ENCODE data around the gene PRRT1. TPM values are rescaled to one million over a fixed set of nuclear protein-coding genes. Genes with fewer than 3 reads are reported as not detected.

Gene PRRT1
- total RNA-seq, 1 experiment from 2014 or later = not detected

DNA sequence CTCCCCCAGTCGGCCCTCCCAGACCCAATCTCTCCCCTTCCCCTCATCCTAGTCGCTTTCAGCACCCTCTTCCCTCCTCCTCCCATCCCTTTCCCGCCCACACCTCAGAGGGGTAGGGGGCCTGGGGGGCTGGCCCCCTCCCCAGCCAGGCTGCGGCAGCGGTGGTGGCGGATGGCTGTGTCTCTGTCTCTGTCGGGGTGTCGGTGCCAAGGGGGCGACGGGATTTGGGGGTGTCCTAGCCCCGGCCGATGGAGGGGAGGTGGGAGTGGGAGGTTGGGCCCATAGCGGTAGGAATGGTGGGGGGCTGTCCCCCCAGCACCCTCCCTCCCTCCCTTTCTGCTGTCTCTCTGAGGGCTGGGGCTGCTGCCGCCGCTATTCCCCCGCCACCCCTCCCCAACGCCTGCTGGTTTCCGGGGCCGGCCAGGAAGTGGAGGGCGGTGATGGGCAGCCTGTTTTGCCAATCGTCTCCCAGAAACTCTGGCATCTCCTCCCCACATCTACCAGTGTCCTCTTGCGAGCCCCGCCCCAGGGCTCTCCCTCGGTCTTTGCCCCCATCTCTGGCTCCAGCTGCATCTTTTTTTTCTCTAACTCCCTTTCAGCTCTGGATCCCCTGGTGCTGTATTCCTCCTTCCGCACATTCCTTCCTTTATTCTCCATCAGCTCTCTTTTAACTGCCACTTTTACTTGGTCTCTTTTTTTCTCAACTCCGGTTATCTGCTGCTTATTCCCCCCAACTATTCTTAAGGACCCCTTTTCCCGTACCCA is 24.2 kb upstream of the PRRT1 start, which contains the start of gene AGPAT1:
Gene AGPAT1 (minus strand): TSS at position 374 of the 765 bp plus-strand sequence. CDS start 4,588 bp downstream, outside the sequence.
- DNase-seq (ENCODE audit: low spot score) = peak; percentile 93

DNA sequence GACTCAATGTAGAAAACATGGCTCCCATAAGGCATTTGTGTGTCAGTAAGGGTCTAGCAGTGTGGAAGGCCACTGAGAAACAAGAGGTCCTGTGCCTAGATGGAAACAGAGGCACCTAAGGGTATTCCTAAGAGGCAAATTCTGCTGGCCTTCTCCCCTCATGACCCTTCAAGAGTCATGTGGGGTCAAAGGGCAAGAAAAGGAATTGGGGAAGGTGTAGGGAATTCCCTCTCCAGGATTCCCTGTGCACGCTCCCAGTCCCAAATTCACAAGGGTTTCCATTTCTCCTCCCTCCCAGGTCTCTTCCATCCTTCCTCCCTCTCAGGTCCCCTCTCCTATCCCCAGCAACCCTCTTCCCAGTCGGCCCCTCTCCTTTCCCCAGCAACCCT is 23.6 kb upstream of the PRRT1 start:
- DNase-seq (ENCODE audit: low spot score) = no peak

DNA sequence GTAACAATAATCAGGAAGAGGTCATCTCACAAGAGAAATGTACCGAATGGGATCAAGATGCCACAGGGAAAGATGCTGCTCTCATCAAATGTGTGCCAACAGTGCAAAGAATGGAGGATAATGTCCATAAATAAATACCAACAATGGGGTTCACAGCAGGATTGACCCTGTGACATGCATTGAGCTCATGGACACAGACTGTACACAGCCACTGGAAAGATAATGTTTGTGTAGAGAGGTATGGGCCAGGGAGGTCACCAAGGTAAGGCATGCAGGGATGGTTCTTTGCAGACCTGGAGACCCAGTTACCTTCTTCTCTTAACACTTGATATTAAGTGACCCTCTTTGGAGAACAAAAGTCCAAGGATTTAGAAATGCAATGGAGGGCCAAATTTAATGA is 22.7 kb upstream of the PRRT1 start:
- no peak for DNase-seq (ENCODE audit: low spot score)

DNA sequence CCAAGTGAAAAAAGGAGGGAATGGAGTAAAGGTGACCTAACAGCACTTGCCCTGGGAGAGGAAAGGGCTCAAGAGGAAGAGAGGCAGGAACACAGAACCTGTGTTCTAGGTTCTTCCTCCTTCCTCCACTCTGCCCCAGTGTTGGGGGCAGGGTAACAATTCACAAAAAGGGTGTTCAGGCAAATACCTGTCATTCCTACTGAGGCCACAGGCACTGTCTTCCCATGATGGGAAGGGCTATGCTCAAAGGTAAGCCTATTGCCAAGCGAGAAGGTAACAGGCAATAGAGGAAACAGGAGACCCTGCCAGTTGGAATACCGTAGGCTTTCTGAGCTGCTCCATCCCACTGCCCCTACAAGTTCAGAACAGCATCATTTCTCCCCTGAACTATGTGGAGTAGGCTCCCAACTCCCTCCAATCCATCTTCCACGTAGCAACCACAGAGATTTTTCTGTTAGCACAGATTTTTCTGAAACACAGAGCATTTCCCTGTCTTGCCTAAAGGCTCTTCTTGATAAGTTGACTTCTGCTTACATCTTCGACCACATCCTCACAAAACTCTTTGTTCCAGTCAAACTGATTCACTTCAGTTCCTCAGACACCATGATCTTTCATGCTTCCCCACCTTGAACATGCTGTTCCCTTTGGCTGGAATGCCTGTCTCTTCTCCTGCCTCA is 21.4 kb upstream of the PRRT1 start:
- DNase-seq (ENCODE audit: low spot score) = peak; percentile 22

DNA sequence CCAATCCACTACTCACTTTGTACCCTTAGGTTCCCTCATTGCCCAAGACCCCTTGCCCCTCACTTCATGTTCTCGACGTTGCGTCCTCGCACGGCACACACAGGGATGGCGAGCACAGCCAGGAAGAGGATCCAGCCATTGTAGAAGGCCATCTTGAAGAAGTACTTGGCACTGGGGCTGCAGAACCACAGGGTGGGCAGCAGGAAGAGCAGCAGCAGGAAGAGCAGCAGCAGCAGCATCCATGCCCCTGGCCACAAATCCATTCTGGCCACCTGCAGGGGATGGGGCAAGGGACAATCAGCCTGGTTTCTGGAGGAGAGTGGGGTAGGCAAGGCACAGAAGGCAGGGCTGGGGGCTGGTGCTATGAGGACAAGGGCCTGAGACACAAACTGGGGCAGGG is 19.5 kb upstream of the PRRT1 start:
- no peak for DNase-seq (ENCODE audit: low spot score)

DNA sequence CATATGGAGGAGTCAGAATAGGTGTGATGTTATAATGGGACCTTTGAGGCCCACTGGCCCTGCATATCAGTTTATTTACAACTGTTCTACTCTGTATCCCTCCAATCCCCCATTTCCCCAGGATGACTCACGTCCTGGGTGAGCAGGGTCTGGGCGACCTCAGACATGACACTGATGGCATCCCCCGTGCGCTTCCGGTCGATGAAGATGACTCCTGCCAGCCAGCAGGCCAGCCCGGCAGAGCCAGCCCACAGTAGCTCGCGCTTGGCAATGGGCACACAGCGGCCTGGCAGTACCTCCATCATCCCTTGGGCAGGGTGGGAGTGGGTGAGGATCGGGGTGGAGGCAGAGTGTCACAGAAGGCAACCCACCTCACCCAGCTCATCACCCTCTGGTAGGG is 18.6 kb upstream of the PRRT1 start:
- no peak for DNase-seq (ENCODE audit: low spot score)

DNA sequence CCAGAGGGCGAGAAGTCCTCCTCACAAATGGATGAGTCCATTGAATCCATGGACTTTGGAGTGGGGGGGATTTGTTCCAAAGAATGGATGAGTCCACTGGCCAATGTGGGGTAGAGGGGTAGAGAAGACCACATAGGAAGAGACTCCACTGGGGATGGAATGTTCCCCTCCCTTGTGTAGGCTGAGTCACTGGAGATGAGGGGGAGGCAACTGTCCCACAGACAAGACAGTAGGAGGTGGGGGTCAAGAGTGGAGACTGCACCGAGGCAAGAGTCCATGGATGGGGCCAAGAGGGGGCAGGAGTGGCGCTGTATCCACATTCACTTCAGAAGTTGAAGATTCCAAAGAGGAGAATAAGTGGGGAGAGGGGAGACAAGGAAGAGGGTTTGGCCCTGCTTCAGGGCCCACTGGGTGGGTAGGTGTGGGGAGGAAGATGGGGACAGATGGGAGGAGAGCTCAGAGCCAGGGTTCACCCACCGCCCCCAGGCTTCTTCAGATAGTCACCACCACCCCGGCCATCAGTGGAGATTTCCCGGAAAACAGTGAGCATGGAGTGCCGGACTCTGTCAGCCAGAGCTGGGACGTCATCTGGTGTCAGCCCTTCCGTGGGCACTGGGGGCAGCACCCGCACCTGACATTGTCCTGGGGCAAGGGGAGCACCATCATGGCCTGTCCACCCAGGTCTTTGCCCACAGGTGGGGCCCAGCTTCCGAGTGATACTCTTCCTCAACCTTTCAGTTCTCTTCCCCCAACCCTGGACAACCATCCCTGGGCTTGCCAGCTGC is 17.3 kb upstream of the PRRT1 start:
- DNase-seq (ENCODE audit: low spot score) = no peak

DNA sequence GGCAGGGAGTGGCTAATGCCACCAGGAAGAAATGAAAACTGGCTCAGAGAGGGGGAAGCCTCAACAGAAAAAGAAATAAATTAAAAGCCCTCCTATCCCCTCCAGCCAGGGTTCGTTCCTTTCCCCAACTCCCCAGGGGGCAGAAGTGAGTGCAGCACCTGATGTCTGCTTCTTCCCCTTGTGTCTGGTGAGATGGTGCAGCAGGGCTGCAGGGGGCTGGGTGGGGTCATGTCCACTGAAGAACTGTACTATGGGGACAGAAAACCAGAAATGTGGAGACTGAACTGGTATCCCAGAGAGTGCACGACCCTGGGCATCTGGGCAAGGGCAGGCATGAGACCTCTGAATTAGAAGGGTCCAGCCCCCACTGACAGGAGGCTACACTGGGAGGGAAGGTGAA is 16.6 kb upstream of the PRRT1 start:
- no peak for DNase-seq (ENCODE audit: low spot score)

DNA sequence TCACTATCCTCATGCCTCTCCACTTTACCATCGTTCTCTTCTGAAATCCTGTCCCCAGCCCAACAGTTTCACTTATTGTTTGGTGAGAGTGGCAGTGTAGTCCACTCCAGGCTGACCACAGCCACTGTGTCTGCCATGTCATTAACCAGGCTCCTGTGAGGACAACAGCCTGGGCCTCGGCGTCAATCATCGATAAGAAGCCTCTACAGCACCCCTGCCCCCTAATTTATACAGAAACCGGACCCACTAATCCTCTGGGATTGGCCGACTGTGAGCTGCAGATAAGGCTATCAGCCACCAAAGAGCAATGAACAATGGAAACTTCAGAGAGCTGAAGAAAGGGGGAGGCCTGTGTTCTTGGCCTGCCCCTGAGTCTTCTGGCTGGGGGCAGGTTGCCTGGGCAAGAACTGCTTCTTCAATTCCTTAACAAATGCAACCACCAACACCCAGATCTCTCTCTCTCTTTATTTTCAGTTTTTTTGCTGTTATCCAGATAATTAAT is 16.1 kb upstream of the PRRT1 start:
- DNase-seq (ENCODE audit: low spot score) = no peak

DNA sequence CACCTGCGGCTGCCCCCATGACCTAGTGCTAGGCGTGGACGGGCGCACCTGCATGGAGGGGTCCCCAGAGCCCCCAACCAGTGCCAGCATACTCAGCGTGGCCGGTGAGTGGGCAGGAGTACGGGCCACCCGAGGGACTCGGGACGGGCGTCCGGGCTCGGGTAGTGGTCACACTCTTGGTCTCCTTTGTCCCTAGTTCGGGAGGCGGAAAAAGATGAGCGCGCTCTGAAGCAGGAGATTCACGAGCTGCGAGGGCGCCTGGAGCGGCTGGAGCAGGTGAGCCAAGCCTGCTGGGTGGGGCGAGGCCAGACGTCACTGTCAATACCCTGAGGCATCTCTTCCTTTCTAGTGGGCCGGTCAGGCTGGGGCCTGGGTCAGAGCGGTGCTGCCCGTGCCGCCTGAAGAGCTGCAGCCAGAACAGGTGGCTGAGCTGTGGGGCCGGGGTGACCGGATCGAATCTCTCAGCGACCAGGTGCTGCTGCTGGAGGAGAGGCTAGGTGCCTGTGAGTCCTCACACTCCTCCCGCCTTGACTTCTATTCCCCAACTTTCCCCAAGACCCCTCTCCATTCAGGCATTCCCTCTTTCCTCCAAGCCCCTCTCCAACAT is 15.5 kb upstream of the PRRT1 start:
- no peak for DNase-seq (ENCODE audit: low spot score)

DNA sequence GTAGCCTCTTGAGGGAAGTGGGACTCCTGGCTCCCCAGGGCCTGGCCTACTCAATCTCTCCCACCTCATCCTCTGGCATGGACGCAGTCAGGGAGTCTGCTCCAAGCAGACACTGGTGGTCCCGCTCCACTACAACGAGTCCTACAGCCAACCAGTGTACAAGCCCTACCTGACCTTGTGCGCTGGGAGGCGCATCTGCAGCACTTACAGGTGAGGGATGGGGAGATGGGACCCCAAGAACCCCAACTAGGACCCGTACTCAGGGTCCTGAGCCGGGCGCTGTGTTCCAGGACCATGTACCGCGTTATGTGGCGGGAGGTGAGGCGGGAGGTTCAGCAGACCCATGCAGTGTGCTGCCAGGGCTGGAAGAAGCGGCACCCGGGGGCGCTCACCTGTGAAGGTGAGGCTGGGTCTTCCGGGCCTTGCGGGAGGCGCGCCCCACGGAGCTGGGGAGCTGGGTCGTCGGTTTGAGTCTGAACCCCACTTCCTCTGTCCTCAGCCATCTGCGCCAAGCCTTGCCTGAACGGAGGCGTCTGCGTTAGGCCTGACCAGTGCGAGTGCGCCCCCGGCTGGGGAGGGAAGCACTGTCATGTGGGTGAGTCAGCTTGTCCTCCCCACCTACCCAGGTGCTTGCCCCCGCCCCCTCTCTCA is 14.8 kb upstream of the PRRT1 start:
- no peak for DNase-seq (ENCODE audit: low spot score)

DNA sequence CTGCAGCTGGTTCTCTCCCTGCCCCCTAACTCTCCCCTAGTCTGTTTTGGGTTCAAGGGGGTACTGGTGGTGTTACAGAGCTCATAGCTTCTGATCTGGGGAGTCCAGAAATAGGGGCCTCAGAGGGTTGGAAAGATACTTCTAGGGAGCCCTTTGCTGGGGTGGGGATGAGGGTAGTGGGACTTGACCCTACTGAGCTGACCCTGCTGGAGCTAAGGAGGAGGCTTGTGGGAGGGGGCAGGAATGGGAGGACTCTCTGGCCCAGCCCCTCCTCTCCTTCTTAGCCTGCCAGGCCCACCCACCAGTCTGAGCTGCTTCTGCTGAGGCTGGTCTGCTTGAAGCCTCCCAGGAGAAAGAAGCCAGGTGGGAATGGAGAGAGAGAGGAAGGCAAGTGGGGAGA is 12.6 kb upstream of the PRRT1 start, which contains the start of gene EGFL8:
Gene EGFL8 (plus strand): TSS at position 301 of the 400 bp plus-strand sequence. CDS start 1,571 bp downstream, outside the sequence.
- no peak for DNase-seq (ENCODE audit: low spot score)

DNA sequence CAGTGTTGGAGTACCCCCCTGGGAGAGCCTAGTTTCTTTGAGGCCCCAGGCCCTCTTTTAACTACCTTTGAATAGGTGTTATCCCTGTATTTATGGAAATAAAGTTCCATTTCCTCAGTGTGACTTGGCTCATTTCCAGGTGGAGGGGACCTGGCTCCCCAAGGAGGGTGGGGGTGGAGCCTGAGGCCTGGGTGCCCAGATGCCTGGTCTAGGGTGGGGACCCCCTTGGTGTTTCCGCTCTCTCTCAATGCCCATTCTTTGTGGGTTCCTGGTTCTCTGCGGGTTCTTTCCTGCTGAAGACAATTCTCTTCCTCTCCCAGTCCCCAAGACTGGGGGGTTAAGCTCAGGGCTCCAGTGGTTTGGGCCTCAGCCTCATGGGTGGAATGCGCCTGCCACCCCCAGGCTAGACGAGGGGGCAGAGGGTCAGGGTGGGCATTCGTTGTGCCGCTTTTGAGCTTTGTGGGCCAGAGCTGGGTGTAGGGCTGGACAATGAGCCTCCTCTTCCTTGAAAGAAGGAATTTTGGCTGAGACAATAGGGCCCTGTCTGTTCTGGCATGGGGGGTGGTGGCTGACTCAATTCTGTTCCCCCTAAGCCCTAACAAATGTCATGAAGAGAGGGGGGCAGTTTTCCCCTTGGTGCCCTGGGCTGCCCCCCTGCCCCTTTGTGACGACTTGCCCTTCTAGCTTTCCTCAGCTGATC is 12.0 kb upstream of the PRRT1 start:
- no peak for DNase-seq (ENCODE audit: low spot score)

DNA sequence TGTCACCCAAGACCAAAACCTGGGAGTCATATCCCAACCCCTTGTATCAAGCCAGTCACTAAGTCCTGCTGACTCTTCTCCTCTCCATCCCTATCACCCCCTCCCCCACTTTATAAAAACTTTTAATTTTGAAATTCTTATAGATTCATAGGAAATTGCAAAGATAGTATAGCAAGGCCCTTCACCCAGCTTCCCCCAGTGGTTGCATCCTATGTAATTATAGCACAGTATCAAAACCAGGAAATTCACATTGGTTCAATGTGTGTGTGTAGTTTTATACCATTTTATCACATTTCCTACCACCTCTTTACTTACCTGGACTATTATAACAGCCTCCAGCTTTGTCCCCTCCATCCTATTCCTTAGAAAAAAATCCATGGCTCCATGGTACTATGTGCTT is 6.3 kb upstream of the PRRT1 start:
- DNase-seq (ENCODE audit: low spot score) = no peak

DNA sequence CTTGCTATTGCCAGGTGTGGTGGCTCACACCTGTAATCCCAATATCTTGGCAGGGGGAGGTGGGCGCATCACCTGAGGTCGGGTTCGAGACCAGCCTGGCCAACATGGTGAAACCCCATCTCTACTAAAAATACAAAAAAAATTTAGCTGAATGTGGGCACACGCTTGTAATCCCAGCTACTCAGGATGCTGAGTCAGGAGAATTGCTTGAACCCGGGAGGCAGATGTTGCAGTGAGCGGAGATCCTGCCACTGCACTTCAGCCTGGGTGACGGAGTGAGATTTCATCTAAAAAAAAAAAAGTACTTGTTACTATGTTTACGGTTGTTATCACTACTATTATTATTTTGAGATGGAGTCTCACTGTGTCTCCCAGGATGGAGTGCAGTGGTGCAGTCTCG is 5.2 kb upstream of the PRRT1 start:
- DNase-seq (ENCODE audit: low spot score) = no peak

DNA sequence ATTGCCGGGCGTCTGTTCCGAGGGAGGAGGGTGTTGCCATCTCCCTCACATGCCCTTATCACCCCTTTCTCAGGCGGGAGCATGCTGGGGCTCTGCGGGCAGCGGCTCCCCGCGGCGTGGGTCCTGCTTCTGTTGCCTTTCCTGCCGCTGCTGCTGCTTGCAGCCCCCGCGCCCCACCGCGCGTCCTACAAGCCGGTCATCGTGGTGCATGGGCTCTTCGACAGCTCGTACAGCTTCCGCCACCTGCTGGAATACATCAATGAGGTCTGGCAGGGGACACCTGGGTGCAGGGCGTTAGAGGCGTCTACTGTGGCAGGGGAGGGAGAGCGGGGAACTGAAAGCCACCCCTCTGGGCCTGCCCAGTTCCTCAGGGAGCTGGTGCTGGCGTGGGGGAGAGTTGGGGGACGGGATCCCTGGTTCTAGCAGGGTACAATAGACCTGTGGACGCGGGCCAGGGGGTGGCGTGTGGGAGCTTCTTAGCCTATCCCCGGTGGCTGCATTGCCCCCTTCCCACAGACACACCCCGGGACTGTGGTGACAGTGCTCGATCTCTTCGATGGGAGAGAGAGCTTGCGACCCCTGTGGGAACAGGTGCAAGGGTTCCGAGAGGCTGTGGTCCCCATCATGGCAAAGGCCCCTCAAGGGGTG is 2.9 kb upstream of the PRRT1 start:
- peak; percentile 83 for DNase-seq (ENCODE audit: low spot score)

DNA sequence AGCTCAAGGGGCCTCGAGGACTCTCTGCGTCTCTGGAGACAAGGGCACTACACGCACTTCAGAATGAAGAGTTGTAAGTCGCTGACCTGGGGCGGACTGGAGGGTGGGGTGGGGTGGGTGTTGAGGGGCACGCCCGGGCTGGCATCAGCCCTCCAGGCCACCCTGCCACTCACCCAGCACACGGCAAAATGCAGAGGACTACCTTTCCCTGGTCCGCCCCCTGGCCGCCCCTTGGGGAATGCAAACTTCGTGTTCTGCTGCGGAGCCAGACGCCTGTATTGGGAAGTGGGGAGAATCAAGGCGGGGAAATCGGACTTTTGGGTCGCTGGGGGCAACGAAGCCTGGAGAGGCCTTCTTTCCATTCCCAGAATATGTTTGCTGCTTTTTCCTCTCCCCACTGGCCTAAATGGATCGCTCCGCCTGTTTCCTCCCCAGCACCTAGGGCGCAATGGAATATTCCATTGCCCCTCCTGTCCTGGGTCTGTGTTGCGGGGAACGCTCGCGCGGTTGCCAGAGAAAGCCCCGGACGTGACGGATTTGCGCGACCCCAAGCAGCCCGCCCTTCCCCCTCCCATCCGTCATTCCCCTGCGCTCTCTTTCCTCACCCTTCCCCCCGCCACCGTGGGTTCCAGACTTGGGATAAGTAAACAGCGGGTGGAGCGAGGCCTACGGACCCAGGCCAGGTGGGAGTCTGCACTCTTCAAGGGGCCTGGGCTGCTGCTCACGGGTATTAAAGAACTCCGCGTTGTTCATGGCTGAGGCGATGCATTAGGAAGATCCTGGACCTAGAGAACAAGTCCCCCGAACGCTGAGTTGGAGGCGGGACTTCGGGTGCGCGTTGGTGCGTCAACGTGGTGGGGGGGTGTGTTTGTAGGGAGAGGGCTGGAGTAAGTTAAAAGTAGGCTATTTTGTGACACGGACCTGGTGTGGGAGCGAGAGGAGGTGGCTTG is 2.1 kb upstream of the PRRT1 start, which contains the start of gene PPT2:
Gene PPT2 (plus strand): TSS at position 578 of the 950 bp plus-strand sequence. CDS start 454 bp downstream, outside the sequence.
- peak; percentile 73 for DNase-seq (ENCODE audit: low spot score)

DNA sequence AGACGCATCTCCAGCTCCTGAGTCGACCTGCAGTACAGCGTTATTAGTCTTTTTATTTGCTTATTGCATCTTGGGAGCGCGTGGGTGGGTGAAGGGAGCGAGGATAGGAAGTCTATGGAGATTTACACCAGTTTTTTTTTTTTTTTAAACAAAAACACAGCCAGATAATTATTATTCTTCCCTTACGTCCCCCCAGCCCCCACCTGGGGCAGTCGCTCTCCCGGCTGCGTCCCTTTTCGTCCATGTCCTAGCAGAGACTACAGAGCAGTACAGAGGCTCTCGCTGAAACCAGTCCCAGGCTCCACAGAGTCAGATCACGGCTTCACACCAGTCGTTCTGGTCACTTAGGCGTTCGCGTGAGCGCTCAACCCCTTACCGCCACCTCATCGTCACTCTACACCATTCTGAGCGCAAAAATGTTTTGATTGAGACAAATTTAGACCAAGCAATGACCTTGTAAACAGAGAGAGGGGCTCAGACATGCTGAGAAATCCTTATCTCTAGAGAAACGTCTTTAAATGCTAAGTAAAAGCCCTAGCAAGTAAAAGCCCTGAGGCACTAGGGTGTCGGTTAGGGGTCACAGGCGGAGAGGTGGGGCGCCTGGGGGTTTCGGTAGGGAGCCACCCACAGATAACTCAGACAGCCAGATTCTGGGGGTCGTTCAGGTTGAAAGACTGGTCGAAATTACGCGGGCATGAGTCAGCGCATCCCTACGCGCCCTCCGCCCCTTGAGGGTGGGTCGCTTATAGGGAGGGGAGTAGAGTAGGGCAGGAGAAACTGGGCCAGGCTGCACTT is 1.2 kb upstream of the PRRT1 start:
- no peak for DNase-seq (ENCODE audit: low spot score)

Measured in HT-29 (cell line).